SK-N-SH treated with all-trans-retinoic acid at 6 μM for 48 hours (cell line): ENCODE results near the gene PRKAG2.

Source experiments
- ATAC-seq: fragments of 200-7000 bp; cut with Tn5 transposase; 3 replicates; pipeline ENCODE4 v1.9.1; 2020; ENCODE audit warnings: mild to moderate bottlenecking, moderate library complexity
- ARNTL ChIP-seq: fragments of 450-650 bp; formaldehyde crosslinking; IDR thresholded peaks from 2 replicates; pipeline ENCODE4 v1.5.0; 2020; ENCODE audit warnings: low read depth, mild to moderate bottlenecking, moderate library complexity, borderline replicate concordance
- BACH2 ChIP-seq: fragments of 250-450 bp; sonication (Bioruptor Pico); IDR thresholded peaks from 2 replicates; pipeline ENCODE4 v1.9.0; 2021; ENCODE audit warnings: mild to moderate bottlenecking, borderline replicate concordance
- CREB5 ChIP-seq: fragments of 250-450 bp; sonication (Bioruptor Pico); IDR thresholded peaks from 2 replicates; pipeline ENCODE4 v1.5.1; 2020; ENCODE audit warnings: low read depth, mild to moderate bottlenecking, moderate library complexity
- CSRNP3 ChIP-seq: fragments of 250-450 bp; sonication (Bioruptor Pico); IDR thresholded peaks from 2 replicates; pipeline ENCODE4 v1.5.1; 2021; ENCODE audit warnings: mild to moderate bottlenecking, moderate library complexity
- ESRRG ChIP-seq: fragments of 250-450 bp; sonication (Bioruptor Pico); IDR thresholded peaks from 2 replicates; pipeline ENCODE4 v1.6.1; 2021; ENCODE audit warnings: mild to moderate bottlenecking
- GLIS3 ChIP-seq: fragments of 250-450 bp; sonication (Bioruptor Pico); IDR thresholded peaks from 2 replicates; pipeline ENCODE4 v1.5.0; 2020; ENCODE audit warnings: mild to moderate bottlenecking, moderate library complexity
- OSR1 ChIP-seq: fragments of 250-450 bp; sonication (Bioruptor Pico); IDR thresholded peaks from 2 replicates; pipeline ENCODE4 v1.8.0; 2022; ENCODE audit warnings: moderate library complexity, mild to moderate bottlenecking, inconsistent platforms
- PATZ1 ChIP-seq: fragments of 250-450 bp; sonication (Bioruptor Pico); IDR thresholded peaks from 2 replicates; pipeline ENCODE4 v1.8.0; 2020; ENCODE audit warnings: mild to moderate bottlenecking, moderate library complexity, borderline replicate concordance
- POU6F1 ChIP-seq: fragments of 250-450 bp; sonication (Bioruptor Pico); IDR thresholded peaks from 2 replicates; pipeline ENCODE4 v1.8.0; 2021; ENCODE audit warnings: low read depth, mild to moderate bottlenecking, moderate library complexity, borderline replicate concordance
- PPARA ChIP-seq: fragments of 250-450 bp; sonication (Bioruptor Pico); IDR thresholded peaks from 2 replicates; pipeline ENCODE4 v1.5.0; 2020; ENCODE audit warnings: mild to moderate bottlenecking, borderline replicate concordance
- RARB ChIP-seq: fragments of 250-450 bp; sonication (Bioruptor Pico); IDR thresholded peaks from 2 replicates; pipeline ENCODE4 v1.8.0; 2021; ENCODE audit warnings: mild to moderate bottlenecking, moderate library complexity
- SNAI2 ChIP-seq: fragments of 250-450 bp; sonication (Bioruptor Pico); IDR thresholded peaks from 2 replicates; pipeline ENCODE4 v1.5.0; 2020; ENCODE audit warnings: mild to moderate bottlenecking, moderate library complexity
- TCF4 ChIP-seq: fragments of 250-450 bp; sonication (Bioruptor Pico); IDR thresholded peaks from 2 replicates; pipeline ENCODE4 v1.8.0; 2021; ENCODE audit warnings: mild to moderate bottlenecking, moderate library complexity, borderline replicate concordance
- TOX ChIP-seq: fragments of 250-450 bp; sonication (Bioruptor Pico); IDR thresholded peaks from 2 replicates; pipeline ENCODE4 v1.8.0; 2021; ENCODE audit warnings: mild to moderate bottlenecking, moderate library complexity, borderline replicate concordance
- TSHZ2 ChIP-seq: fragments of 250-450 bp; sonication (Bioruptor Pico); IDR thresholded peaks from 2 replicates; pipeline ENCODE4 v1.5.0; 2020; ENCODE audit warnings: mild to moderate bottlenecking, moderate library complexity
- ZC3H10 ChIP-seq: fragments of 250-450 bp; sonication (Bioruptor Pico); IDR thresholded peaks from 2 replicates; pipeline ENCODE4 v1.5.1; 2021; ENCODE audit warnings: mild to moderate bottlenecking, moderate library complexity
- ZFP3 ChIP-seq: fragments of 250-450 bp; sonication (Bioruptor Pico); IDR thresholded peaks from 2 replicates; pipeline ENCODE4 v1.5.0; 2020; ENCODE audit warnings: mild to moderate bottlenecking, moderate library complexity
- ZFP30 ChIP-seq: fragments of 450-650 bp; formaldehyde crosslinking; IDR thresholded peaks from 2 replicates; pipeline ENCODE4 v1.5.0; 2022; ENCODE audit warnings: mild to moderate bottlenecking, moderate library complexity
- ZNF565 ChIP-seq: fragments of 450-650 bp; formaldehyde crosslinking; conservative IDR thresholded peaks from 2 replicates; pipeline ENCODE4 v1.5.0; 2020; ENCODE audit warnings: low read depth, mild to moderate bottlenecking, moderate library complexity
- ZNF70 ChIP-seq: fragments of 450-650 bp; formaldehyde crosslinking; IDR thresholded peaks from 2 replicates; pipeline ENCODE4 v1.5.0; 2020; ENCODE audit warnings: mild to moderate bottlenecking, moderate library complexity
- ZNF8 ChIP-seq: fragments of 450-650 bp; formaldehyde crosslinking; IDR thresholded peaks from 2 replicates; pipeline ENCODE4 v1.5.0; 2020; ENCODE audit warnings: mild to moderate bottlenecking, moderate library complexity

PRKAG2 gene

GRCh38 chr7:151675196-151675920, 201.6 kb downstream of the PRKAG2 start:
- TF ChIP-seq CREB5 (CRISPR knock-in tag) (no peak), TOX (no peak), ESRRG (CRISPR knock-in tag) (no peak), ZNF565 (no peak), POU6F1 (CRISPR knock-in tag) (no peak), GLIS3 (CRISPR knock-in tag) (no peak), ZNF70 (CRISPR knock-in tag) (no peak), TCF4 (CRISPR knock-in tag) (no peak), RARB (no peak), PATZ1 (no peak), ZNF8 (CRISPR knock-in tag) (no peak), BACH2 (CRISPR knock-in tag) (no peak), CSRNP3 (CRISPR knock-in tag) (no peak)
- TF ChIP-seq, all 23 proteins: peak for 0
- no peak for ATAC-seq

GRCh38 chr7:151674161-151674920, 202.6 kb downstream of the PRKAG2 start:
- ATAC-seq, result no peak
- TF ChIP-seq PPARA (no peak), TSHZ2 (CRISPR knock-in tag) (no peak)

GRCh38 chr7:151673216-151673615, 203.7 kb downstream of the PRKAG2 start:
- TF ChIP-seq ZNF70 (CRISPR knock-in tag) (no peak), ESRRG (CRISPR knock-in tag) (no peak)
- ATAC-seq, result no peak

- ATAC-seq, result no peak
- no peak for TF ChIP-seq ZC3H10
- no peak for TF ChIP-seq SNAI2 (CRISPR knock-in tag)
- no peak for TF ChIP-seq ZNF565
- TF ChIP-seq TCF4 (CRISPR knock-in tag), result no peak
- TF ChIP-seq ESRRG (CRISPR knock-in tag), result no peak
- TF ChIP-seq TOX, result no peak
- TF ChIP-seq OSR1 (CRISPR knock-in tag), result no peak
- no peak for TF ChIP-seq RARB
- no peak for TF ChIP-seq ZFP30
- TF ChIP-seq ZFP3 (CRISPR knock-in tag), result no peak
- no peak for TF ChIP-seq CREB5 (CRISPR knock-in tag)
- TF ChIP-seq POU6F1 (CRISPR knock-in tag), result no peak
- no peak for TF ChIP-seq ARNTL (CRISPR knock-in tag)
- TF ChIP-seq CSRNP3 (CRISPR knock-in tag), result no peak
Measured at GRCh38 chr7:151672716-151673115, 204.2 kb downstream of the PRKAG2 start.
